Measurements from ENCODE around the gene ACAD11. TPM values are rescaled to one million over a fixed set of nuclear protein-coding genes. Genes with fewer than 3 reads are reported as not detected.

ACAD11 gene
- total and polyA plus RNA-seq, 9 of the 15 experiments (the other 6 are each of a cell fraction or from before 2014, with no cell fraction given), result 1.3 to 8.4 (median 4.0) TPM

DNA sequence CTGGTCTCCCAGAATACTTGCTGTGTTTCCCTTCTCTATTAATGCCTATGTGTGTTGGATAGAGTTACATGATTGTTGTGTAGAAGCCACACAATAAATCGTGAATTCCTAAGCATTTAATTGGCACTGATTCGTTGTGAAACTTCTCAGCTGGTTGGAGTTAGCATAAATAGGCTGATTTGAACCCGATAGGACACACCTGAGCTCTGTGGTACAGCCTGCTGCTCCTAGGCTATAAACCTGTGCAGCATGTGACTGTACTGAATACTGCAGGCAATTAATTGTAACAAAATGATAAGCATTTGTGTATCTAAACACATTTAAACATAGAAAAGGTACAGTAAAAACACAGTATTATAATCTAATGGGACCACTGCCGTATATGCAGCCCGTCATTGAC, 4.9 kb downstream of the ACAD11 start:
- DNase-seq (ENCODE audit: extremely low read depth in 1 of 4, low spot score in 3 of 4) (no peak), ATAC-seq (no peak), FAIRE-seq (no peak)
- H3K9me3 ChIP-seq (replicated peaks; ENCODE audit: control insufficient read depth, insufficient read depth, low read depth, low read length), result no peaks in the 10 kb centered on the region
- no peaks in the 10 kb centered on the region for H3K27me3 ChIP-seq (ENCODE audit: control insufficient read depth in 2 of 2, insufficient read depth in 2 of 2, low read length in 2 of 2)
- no peak overlapping the region for H3K4me3 ChIP-seq
- no peak overlapping the region for H3K27ac ChIP-seq (ENCODE audit: extremely low read depth, low read depth, low read length)
- ChIA-PET CTCF (ENCODE audit: low intra/inter-chr PET ratio) (no interaction called here), POLR2A (no interaction called here)
- peaks cover 6% of the 10 kb centered on the region; the same call in 1 of the 3 replicates for H3K79me2 ChIP-seq (ENCODE audit: control insufficient read depth, insufficient read depth, low read length)
- intact Hi-C loops (cut with micrococcal nuclease) (loop anchor here (5.0 to 10.0 kb wide), 2 partner anchors 390 to 728 kb away; no protein-coding TSS in a partner anchor), in situ Hi-C loops (cut with MboI) (no loop called here)
- no TSS peak for BruUV-seq (replicated peaks)
- no peaks in the 10 kb centered on the region for H3K9me1 ChIP-seq (ENCODE audit: control insufficient read depth, insufficient read depth, low read length)
- H3K4me1 ChIP-seq (replicated peaks in 1 of 2; ENCODE audit: control insufficient read depth in 2 of 2, insufficient read depth in 2 of 2, low read length in 2 of 2), result peaks cover 0 to 4% of the 10 kb centered on the region in 2 experiments; a peak in 4 of 5 replicates
- no peaks in the 10 kb centered on the region for H3K36me3 ChIP-seq (ENCODE audit: control insufficient read depth, insufficient read depth, low read length)
- H2AFZ ChIP-seq (ENCODE audit: low read depth, low read length), result no peak overlapping the region
- no peaks in the 10 kb centered on the region for H4K20me1 ChIP-seq (replicated peaks; ENCODE audit: control insufficient read depth, insufficient read depth, low read length)
- 57% methylated on average over 3 of the region's 5 CpGs for WGBS (ENCODE audit: insufficient coverage, low coverage, missing lambda C conversion rate)
- H3K9ac ChIP-seq (ENCODE audit: insufficient read depth in 1 of 2, low read depth in 2 of 2, low read length in 2 of 2), result no peak overlapping the region
- H3K4me2 ChIP-seq (ENCODE audit: insufficient read depth, low read length), result no peak overlapping the region
- TF ChIP-seq SUPT5H (IDR thresholded peaks at IDR 0.05) (no peak), JUNB (CRISPR knock-in tag; conservative IDR thresholded peaks at IDR 0.05) (no peak), FOS (IDR thresholded peaks at IDR 0.05; ENCODE audit: extremely low read depth, insufficient read length) (no peak), KDM2B (CRISPR knock-in tag; IDR thresholded peaks at IDR 0.05) (no peak)
- TF ChIP-seq, protein P1, sequence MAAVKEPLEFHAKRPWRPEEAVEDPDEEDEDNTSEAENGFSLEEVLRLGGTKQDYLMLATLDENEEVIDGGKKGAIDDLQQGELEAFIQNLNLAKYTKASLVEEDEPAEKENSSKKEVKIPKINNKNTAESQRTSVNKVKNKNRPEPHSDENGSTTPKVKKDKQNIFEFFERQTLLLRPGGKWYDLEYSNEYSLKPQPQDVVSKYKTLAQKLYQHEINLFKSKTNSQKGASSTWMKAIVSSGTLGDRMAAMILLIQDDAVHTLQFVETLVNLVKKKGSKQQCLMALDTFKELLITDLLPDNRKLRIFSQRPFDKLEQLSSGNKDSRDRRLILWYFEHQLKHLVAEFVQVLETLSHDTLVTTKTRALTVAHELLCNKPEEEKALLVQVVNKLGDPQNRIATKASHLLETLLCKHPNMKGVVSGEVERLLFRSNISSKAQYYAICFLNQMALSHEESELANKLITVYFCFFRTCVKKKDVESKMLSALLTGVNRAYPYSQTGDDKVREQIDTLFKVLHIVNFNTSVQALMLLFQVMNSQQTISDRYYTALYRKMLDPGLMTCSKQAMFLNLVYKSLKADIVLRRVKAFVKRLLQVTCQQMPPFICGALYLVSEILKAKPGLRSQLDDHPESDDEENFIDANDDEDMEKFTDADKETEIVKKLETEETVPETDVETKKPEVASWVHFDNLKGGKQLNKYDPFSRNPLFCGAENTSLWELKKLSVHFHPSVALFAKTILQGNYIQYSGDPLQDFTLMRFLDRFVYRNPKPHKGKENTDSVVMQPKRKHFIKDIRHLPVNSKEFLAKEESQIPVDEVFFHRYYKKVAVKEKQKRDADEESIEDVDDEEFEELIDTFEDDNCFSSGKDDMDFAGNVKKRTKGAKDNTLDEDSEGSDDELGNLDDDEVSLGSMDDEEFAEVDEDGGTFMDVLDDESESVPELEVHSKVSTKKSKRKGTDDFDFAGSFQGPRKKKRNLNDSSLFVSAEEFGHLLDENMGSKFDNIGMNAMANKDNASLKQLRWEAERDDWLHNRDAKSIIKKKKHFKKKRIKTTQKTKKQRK (IDR thresholded peaks at IDR 0.05; ENCODE audit: borderline replicate concordance, low read depth, low read length), result no peak
- TF ChIP-seq, protein P2, sequence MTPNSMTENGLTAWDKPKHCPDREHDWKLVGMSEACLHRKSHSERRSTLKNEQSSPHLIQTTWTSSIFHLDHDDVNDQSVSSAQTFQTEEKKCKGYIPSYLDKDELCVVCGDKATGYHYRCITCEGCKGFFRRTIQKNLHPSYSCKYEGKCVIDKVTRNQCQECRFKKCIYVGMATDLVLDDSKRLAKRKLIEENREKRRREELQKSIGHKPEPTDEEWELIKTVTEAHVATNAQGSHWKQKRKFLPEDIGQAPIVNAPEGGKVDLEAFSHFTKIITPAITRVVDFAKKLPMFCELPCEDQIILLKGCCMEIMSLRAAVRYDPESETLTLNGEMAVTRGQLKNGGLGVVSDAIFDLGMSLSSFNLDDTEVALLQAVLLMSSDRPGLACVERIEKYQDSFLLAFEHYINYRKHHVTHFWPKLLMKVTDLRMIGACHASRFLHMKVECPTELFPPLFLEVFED (CRISPR knock-in tag; conservative IDR thresholded peaks at IDR 0.05), result no peak
- TF ChIP-seq, protein P3, sequence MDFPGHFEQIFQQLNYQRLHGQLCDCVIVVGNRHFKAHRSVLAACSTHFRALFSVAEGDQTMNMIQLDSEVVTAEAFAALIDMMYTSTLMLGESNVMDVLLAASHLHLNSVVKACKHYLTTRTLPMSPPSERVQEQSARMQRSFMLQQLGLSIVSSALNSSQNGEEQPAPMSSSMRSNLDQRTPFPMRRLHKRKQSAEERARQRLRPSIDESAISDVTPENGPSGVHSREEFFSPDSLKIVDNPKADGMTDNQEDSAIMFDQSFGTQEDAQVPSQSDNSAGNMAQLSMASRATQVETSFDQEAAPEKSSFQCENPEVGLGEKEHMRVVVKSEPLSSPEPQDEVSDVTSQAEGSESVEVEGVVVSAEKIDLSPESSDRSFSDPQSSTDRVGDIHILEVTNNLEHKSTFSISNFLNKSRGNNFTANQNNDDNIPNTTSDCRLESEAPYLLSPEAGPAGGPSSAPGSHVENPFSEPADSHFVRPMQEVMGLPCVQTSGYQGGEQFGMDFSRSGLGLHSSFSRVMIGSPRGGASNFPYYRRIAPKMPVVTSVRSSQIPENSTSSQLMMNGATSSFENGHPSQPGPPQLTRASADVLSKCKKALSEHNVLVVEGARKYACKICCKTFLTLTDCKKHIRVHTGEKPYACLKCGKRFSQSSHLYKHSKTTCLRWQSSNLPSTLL (IDR thresholded peaks at IDR 0.05), result no peak
